Testis (tissue), 3 donors: ENCODE results near the gene ACKR4. TPM values are rescaled to one million over a fixed set of nuclear protein-coding genes. Genes with fewer than 3 reads are reported as not detected.

ENCODE experiments used
- DNase-seq: peaks from one replicate; pipeline ENCODE4 v3.0.0-alpha.2; 2019
- H3K27ac ChIP-seq, 2 donors: fragments of 200-600 bp; sonication (generic); one replicate each; pipeline ENCODE4 v1.5.1; 2019
- H3K27me3 ChIP-seq: fragments of 200-600 bp; sonication (generic); one replicate; pipeline ENCODE4 v1.5.1; 2019
- H3K36me3 ChIP-seq: fragments of 200-600 bp; sonication (generic); one replicate; pipeline ENCODE4 v1.5.1; 2017; ENCODE audit warnings: low read depth; ENCODE audit errors: missing control alignments
- H3K4me1 ChIP-seq: fragments of 200-600 bp; sonication (generic); one replicate; pipeline ENCODE4 v1.5.1; 2019
- H3K4me3 ChIP-seq, 2 donors: fragments of 200-600 bp; sonication (generic); one replicate each; pipeline ENCODE4 v1.5.1; 2017 to 2019
- H3K9me3 ChIP-seq: fragments of 200-600 bp; sonication (generic); one replicate; pipeline ENCODE4 v1.5.1; 2017
- CTCF ChIP-seq, 3 experiments: fragments of 450-650 bp in 2 of 3; fragments of 200-600 bp in 1 of 3; sonication (generic) in 1 of 3; IDR thresholded peaks; one replicate each; pipeline ENCODE4 v1.5.1; 2016 to 2019; ENCODE audit warnings: antibody characterized with exemption in 3 of 3, mild to moderate bottlenecking in 2 of 3, moderate library complexity in 1 of 3
- POLR2A ChIP-seq: fragments of 450-650 bp; IDR thresholded peaks from one replicate; pipeline ENCODE4 v1.6.1; 2017; ENCODE audit warnings: antibody characterized with exemption, mild to moderate bottlenecking, moderate library complexity
- WGBS, 2 donors: methylation state at CpG; one replicate each; pipeline ENCODE4 v1.1.5; 2018; 5-methylcytosine and 5-hydroxymethylcytosine counted together
- intact Hi-C: fragments of 100-400 bp; cut with DNase I; formaldehyde crosslinking; loops from one replicate; pipeline ENCODE4 v1.15.1; 2023; ENCODE audit warnings: low total_unique reads
- polyA plus RNA-seq: library from polyadenylated mRNA; stranded (reverse); fragments of 350-450 nt; fragmentation: Illumina TruSeq; extraction: RNeasy Lipid Tissue Mini Kit (QIAGEN cat#74804); gene quantifications from one replicate; pipeline ENCODE4 v1.2.3, GENCODE V29; 2014; ENCODE audit warnings: low read depth, low replicate concordance; ENCODE audit not compliant: insufficient read depth
- total RNA-seq, 2 donors: library from RNA; depleted of rRNA; stranded (reverse); fragments of >200 nt; gene quantifications; one replicate each; pipeline ENCODE4 v1.2.3, GENCODE V29; 2016

ACKR4 gene
- total and polyA plus RNA-seq, 3 donors from 2014 or later, result 0.16 to 1.2 TPM; not detected in 1

- no peaks in the 10 kb centered on the region for H3K9me3 ChIP-seq
- no peak for DNase-seq
- intact Hi-C loops, result no loop called here
- H3K27ac ChIP-seq, result no peak overlapping the region
- WGBS, 2 donors, result 89 to 94% methylated on average over 7 of the region's 7 CpGs
- H3K27me3 ChIP-seq, result no peaks in the 10 kb centered on the region
- H3K4me3 ChIP-seq, result no peak overlapping the region
- no peak for TF ChIP-seq CTCF (IDR thresholded peaks at IDR 0.05)
- no peak for TF ChIP-seq POLR2A
- no peaks in the 10 kb centered on the region for H3K36me3 ChIP-seq
- no peaks in the 10 kb centered on the region for H3K4me1 ChIP-seq
Measured at GRCh38 chr3:132624790-132625189, 27.7 kb downstream of the ACKR4 start.

- WGBS, 2 donors, result 98 to 100% methylated on average over 1 of the region's 1 CpG
- Histone ChIP-seq H3K4me1 (no peaks in the 10 kb centered on the region), H3K4me3 (no peak overlapping the region), H3K27ac (no peak overlapping the region), H3K36me3 (no peaks in the 10 kb centered on the region), H3K9me3 (no peaks in the 10 kb centered on the region), H3K27me3 (no peaks in the 10 kb centered on the region)
- TF ChIP-seq CTCF (IDR thresholded peaks at IDR 0.05) (no peak), POLR2A (no peak)
- intact Hi-C loops, result no loop called here
- no peak for DNase-seq
Measured at GRCh38 chr3:132625613-132626012, 28.5 kb downstream of the ACKR4 start.

DNA sequence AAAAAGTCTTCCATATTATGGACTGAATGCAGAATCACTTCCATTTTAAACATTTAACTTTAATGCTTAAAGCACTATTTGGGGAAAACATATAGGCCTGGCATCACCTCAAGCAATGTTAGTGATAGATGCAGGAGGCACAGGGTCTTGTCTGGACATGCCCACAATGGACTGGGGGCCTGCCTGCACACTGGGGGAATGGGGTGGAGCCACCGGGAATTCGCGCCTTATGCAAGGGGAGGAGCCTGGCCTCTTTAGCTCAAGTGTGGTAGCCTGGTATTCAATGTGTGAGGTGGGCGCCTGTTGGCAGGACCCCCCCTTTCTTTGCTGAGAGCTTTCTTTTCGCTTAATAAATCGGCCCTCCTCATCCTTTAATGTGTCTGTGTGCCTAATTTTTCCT lies 29.9 kb downstream of the ACKR4 start:
- no peak for TF ChIP-seq CTCF (IDR thresholded peaks at IDR 0.05)
- no peak for TF ChIP-seq POLR2A
- no peaks in the 10 kb centered on the region for H3K4me1 ChIP-seq
- H3K27ac ChIP-seq, result no peak overlapping the region
- DNase-seq, result no peak
- intact Hi-C loops, result no loop called here
- no peak overlapping the region for H3K4me3 ChIP-seq
- 79 to 82% methylated on average over 6 of the region's 6 CpGs for WGBS, 2 donors
- H3K36me3 ChIP-seq, result no peaks in the 10 kb centered on the region
- no peaks in the 10 kb centered on the region for H3K9me3 ChIP-seq
- no peaks in the 10 kb centered on the region for H3K27me3 ChIP-seq

DNA sequence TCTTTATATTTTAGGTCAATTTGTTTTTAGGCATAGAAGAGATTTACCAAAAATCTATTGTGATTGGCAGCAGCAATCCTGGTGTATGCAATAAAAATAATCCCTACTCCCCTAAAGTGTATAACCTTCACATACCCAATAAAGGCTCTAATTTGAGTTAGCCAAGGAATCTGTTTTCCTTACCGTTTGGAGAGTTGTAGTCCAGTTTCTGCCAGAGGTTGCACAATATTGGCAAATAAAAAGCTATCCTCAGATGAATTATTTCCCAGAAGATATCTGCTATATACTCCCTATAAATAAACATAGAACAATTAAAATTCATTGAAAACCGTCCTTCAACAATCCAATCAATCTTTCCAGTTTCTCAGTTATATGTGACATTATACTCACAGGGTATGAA lies 31.1 kb downstream of the ACKR4 start:
- no peaks in the 10 kb centered on the region for H3K36me3 ChIP-seq
- no peak overlapping the region for H3K27ac ChIP-seq
- H3K4me1 ChIP-seq, result no peaks in the 10 kb centered on the region
- no peaks in the 10 kb centered on the region for H3K9me3 ChIP-seq
- 65 to 70% methylated on average over 2 of the region's 2 CpGs for WGBS, 2 donors
- H3K27me3 ChIP-seq, result no peaks in the 10 kb centered on the region
- H3K4me3 ChIP-seq, result no peak overlapping the region
- TF ChIP-seq CTCF (IDR thresholded peaks at IDR 0.05), result no peak
- TF ChIP-seq POLR2A, result no peak
- intact Hi-C loops, result no loop called here
- no peak for DNase-seq

- intact Hi-C loops, result no loop called here
- Histone ChIP-seq H3K27me3 (no peaks in the 10 kb centered on the region), H3K27ac (no peak overlapping the region), H3K4me1 (no peaks in the 10 kb centered on the region), H3K36me3 (no peaks in the 10 kb centered on the region), H3K9me3 (no peaks in the 10 kb centered on the region), H3K4me3 (no peak overlapping the region)
- WGBS, 2 donors, result 85 to 86% methylated on average over 1 of the region's 1 CpG
- TF ChIP-seq POLR2A, result no peak
- no peak for TF ChIP-seq CTCF (IDR thresholded peaks at IDR 0.05)
- no peak for DNase-seq
Measured at GRCh38 chr3:132629928-132630327, 32.9 kb downstream of the ACKR4 start.
